SU-DHL-6 (cell line): ENCODE measurements around the gene SGTB.

Experiments used
- H2AFZ ChIP-seq: fragments of 200-600 bp; sonication (generic); 2 replicates; pipeline ENCODE4 v1.6.1; 2014; ENCODE audit warnings: low read depth, mild to moderate bottlenecking, moderate library complexity, mixed read lengths, antibody characterized with exemption, low read length; ENCODE audit not compliant: severe bottlenecking
- H3F3A ChIP-seq: fragments of 200-600 bp; shearing (Covaris generic); 2 replicates; pipeline ENCODE4 v1.6.0; 2016; ENCODE audit warnings: antibody characterized with exemption, mild to moderate bottlenecking; ENCODE audit not compliant: insufficient read depth
- H3K27ac ChIP-seq: fragments of 200-600 bp; sonication (generic); 2 replicates; pipeline ENCODE4 v1.5.1; 2016; ENCODE audit warnings: low read depth, mild to moderate bottlenecking, low read length, moderate library complexity, mixed read lengths
- H3K27me3 ChIP-seq: fragments of 200-600 bp; sonication (generic), shearing (Covaris generic); 2 replicates; pipeline ENCODE4 v1.6.0; 2014; ENCODE audit warnings: mild to moderate bottlenecking, low read length
- H3K36me3 ChIP-seq: fragments of 200-600 bp; sonication (generic); 2 replicates; pipeline ENCODE4 v1.6.1; 2014; ENCODE audit warnings: mild to moderate bottlenecking, low read length, mixed read lengths
- H3K4me2 ChIP-seq: fragments of 300-600, 200-600 bp; shearing (Covaris generic), sonication (generic); 2 replicates; pipeline ENCODE4 v1.6.0; 2014; ENCODE audit warnings: low read length, low read depth, mild to moderate bottlenecking; ENCODE audit not compliant: poor library complexity, severe bottlenecking
- H3K4me3 ChIP-seq: fragments of 200-600 bp; sonication (generic); 2 replicates; pipeline ENCODE4 v1.5.1; 2014; ENCODE audit warnings: antibody characterized with exemption, low read length, mild to moderate bottlenecking, mixed read lengths; ENCODE audit not compliant: insufficient read depth, poor library complexity, severe bottlenecking
- H3K79me2 ChIP-seq: fragments of 200-600 bp; sonication (generic); 2 replicates; pipeline ENCODE4 v1.6.1; 2014; ENCODE audit warnings: mild to moderate bottlenecking, low read length, moderate library complexity; ENCODE audit not compliant: insufficient read depth
- H3K9ac ChIP-seq: fragments of 200-600 bp; sonication (generic); 2 replicates; pipeline ENCODE4 v1.7.0; 2014; ENCODE audit warnings: mild to moderate bottlenecking, low read length
- H3K9me2 ChIP-seq: fragments of 200-600 bp; sonication (generic); replicated peaks from 2 replicates; pipeline ENCODE4 v1.6.1; 2014; ENCODE audit warnings: low read length; ENCODE audit not compliant: insufficient read depth
- H3K9me3 ChIP-seq: fragments of 200-600 bp; sonication (generic); 2 replicates; pipeline ENCODE4 v1.6.1; 2014; ENCODE audit warnings: low read length, mixed read lengths; ENCODE audit not compliant: insufficient read depth
- H4K20me1 ChIP-seq: fragments of 200-600 bp; sonication (generic); 2 replicates; pipeline ENCODE4 v1.6.1; 2014; ENCODE audit warnings: low read depth, mild to moderate bottlenecking, antibody characterized with exemption, low read length, moderate library complexity, mixed read lengths
- EZH2phosphoT487 ChIP-seq: fragments of 200-600 bp; sonication (generic), shearing (Covaris generic); conservative IDR thresholded peaks from 2 replicates; pipeline ENCODE4 v1.6.1; 2018; ENCODE audit warnings: mild to moderate bottlenecking, antibody characterized with exemption, low read length, moderate library complexity, mixed read lengths
- TF ChIP-seq, protein P1 (sequence below): fragments of 200-600 bp; sonication (generic); IDR thresholded peaks from one replicate; pipeline ENCODE4 v1.5.1; 2017; ENCODE audit warnings: antibody characterized with exemption, mild to moderate bottlenecking, low read length, moderate library complexity; ENCODE audit not compliant: insufficient read depth, poor library complexity, severe bottlenecking

Gene SGTB

DNA sequence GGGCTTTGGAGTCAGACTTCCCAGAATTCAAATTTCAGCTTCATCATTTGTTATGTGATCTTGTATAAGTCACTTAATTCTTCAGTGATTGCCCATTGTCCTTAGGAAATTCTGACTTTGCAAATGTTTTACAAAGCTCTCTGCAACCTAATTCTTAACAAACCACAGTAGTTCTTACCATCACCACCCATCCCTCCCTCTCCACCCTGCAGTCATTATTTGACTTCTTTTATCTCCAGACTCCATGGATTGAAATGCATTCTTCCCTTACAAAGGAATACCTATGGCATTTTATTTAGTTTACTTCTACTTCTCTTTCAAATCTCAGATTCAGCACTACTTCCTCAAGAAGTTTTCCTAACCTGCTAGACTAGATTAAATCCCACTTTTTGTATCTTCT, 74.0 kb downstream of the SGTB start:
- no peak overlapping the region for H3K4me3 ChIP-seq
- no peak overlapping the region for H3K9ac ChIP-seq
- no peaks in the 10 kb centered on the region for H3K9me2 ChIP-seq
- H2AFZ ChIP-seq = no peak overlapping the region
- H3K27ac ChIP-seq = no peak overlapping the region
- no peaks in the 10 kb centered on the region for H3K79me2 ChIP-seq
- no peak overlapping the region for H3K4me2 ChIP-seq
- TF ChIP-seq EZH2phosphoT487 = no peak
- TF ChIP-seq, protein P1, sequence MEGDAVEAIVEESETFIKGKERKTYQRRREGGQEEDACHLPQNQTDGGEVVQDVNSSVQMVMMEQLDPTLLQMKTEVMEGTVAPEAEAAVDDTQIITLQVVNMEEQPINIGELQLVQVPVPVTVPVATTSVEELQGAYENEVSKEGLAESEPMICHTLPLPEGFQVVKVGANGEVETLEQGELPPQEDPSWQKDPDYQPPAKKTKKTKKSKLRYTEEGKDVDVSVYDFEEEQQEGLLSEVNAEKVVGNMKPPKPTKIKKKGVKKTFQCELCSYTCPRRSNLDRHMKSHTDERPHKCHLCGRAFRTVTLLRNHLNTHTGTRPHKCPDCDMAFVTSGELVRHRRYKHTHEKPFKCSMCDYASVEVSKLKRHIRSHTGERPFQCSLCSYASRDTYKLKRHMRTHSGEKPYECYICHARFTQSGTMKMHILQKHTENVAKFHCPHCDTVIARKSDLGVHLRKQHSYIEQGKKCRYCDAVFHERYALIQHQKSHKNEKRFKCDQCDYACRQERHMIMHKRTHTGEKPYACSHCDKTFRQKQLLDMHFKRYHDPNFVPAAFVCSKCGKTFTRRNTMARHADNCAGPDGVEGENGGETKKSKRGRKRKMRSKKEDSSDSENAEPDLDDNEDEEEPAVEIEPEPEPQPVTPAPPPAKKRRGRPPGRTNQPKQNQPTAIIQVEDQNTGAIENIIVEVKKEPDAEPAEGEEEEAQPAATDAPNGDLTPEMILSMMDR = no peak
- H3K27me3 ChIP-seq = no peaks in the 10 kb centered on the region
- H3F3A ChIP-seq = no peaks in the 10 kb centered on the region; the same call in 1 of the 2 replicates
- H3K36me3 ChIP-seq = no peaks in the 10 kb centered on the region
- no peaks in the 10 kb centered on the region for H4K20me1 ChIP-seq
- no peaks in the 10 kb centered on the region for H3K9me3 ChIP-seq

GRCh38 chr5:65646938-65647337, 75.0 kb downstream of the SGTB start:
- H3F3A ChIP-seq = no peaks in the 10 kb centered on the region
- no peaks in the 10 kb centered on the region for H3K79me2 ChIP-seq
- 0 out of 2 replicates have a peak, but pooled peaks cover 2% of the 10 kb centered on the region for H3K36me3 ChIP-seq
- no peaks in the 10 kb centered on the region for H4K20me1 ChIP-seq
- no peaks in the 10 kb centered on the region for H3K9me2 ChIP-seq
- H2AFZ ChIP-seq = no peak overlapping the region
- H3K27me3 ChIP-seq = no peaks in the 10 kb centered on the region
- H3K4me2 ChIP-seq = no peak overlapping the region
- TF ChIP-seq EZH2phosphoT487 = no peak
- TF ChIP-seq, protein P1 = no peak
- no peak overlapping the region for H3K4me3 ChIP-seq
- no peak overlapping the region for H3K9ac ChIP-seq
- H3K27ac ChIP-seq = no peak overlapping the region
- no peaks in the 10 kb centered on the region for H3K9me3 ChIP-seq

DNA sequence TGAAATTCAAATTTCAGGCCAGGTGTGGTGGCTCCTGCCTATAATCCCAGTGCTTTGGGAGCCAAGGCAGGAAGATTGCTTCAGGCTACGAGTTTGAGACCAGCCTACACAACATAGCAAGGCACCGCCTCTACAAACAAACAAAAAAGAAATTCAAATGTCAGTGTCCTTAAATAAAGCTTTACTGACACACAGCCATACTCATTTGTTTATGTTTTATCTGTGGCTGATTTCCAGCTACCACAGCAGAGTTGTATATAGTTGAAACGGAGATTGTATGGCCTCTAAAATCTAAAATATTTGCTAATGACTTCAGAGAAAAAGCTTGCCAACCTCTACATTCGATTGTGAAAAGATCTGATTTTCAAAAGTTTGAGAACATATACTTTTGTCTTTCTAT, 81.7 kb downstream of the SGTB start:
- Histone ChIP-seq H4K20me1 (no peaks in the 10 kb centered on the region), H2AFZ (no peak overlapping the region), H3K36me3 (peaks cover 18% of the 10 kb centered on the region), H3F3A (no peaks in the 10 kb centered on the region), H3K9ac (no peak overlapping the region), H3K79me2 (no peaks in the 10 kb centered on the region; the same call in 1 of the 2 replicates), H3K27me3 (no peaks in the 10 kb centered on the region), H3K27ac (no peak overlapping the region), H3K4me3 (no peak overlapping the region), H3K4me2 (no peak overlapping the region), H3K9me2 (no peaks in the 10 kb centered on the region), H3K9me3 (no peaks in the 10 kb centered on the region)
- no peak for TF ChIP-seq EZH2phosphoT487
- TF ChIP-seq, protein P1 = no peak
